ENCODE results near the gene SPAG6.

SPAG6 gene

GRCh38 chr10:22323538-22324305, 21.6 kb upstream of the SPAG6 start:
- FAIRE-seq (no peak), DNase-seq (ENCODE audit: insufficient read length) (no peak)
- TF ChIP-seq POLR2A (IDR thresholded peaks at IDR 0.05; ENCODE audit: low read depth, low read length) (no peak), TAF1 (IDR thresholded peaks at IDR 0.05; ENCODE audit: borderline replicate concordance, low read depth, low read length) (no peak), POLR2AphosphoS5 (IDR thresholded peaks at IDR 0.05; ENCODE audit: low read depth, low read length) (no peak)

GRCh38 chr10:22324413-22324812, 20.9 kb upstream of the SPAG6 start:
- no peak for FAIRE-seq
- TF ChIP-seq POLR2A (IDR thresholded peaks at IDR 0.05; ENCODE audit: low read depth, low read length) (no peak), POLR2AphosphoS5 (IDR thresholded peaks at IDR 0.05; ENCODE audit: low read depth, low read length) (no peak), TAF1 (IDR thresholded peaks at IDR 0.05; ENCODE audit: borderline replicate concordance, low read depth, low read length) (no peak)

GRCh38 chr10:22324893-22325271, 20.4 kb upstream of the SPAG6 start:
- DNase-seq (ENCODE audit: insufficient read length), result no peak
- FAIRE-seq, result peak; percentile 82
- no peak for TF ChIP-seq POLR2AphosphoS5 (IDR thresholded peaks at IDR 0.05; ENCODE audit: low read depth, low read length)
- no peak for TF ChIP-seq TAF1 (IDR thresholded peaks at IDR 0.05; ENCODE audit: borderline replicate concordance, low read depth, low read length)
- no peak for TF ChIP-seq POLR2A (IDR thresholded peaks at IDR 0.05; ENCODE audit: low read depth, low read length)

More at GRCh38 chr10:22324413-22324812, 20.9 kb upstream of the SPAG6 start:
- no peak for DNase-seq (ENCODE audit: insufficient read length)

GRCh38 chr10:22325272-22326144, 19.8 kb upstream of the SPAG6 start:
- DNase-seq (ENCODE audit: insufficient read length), result peak; percentile 66

GRCh38 chr10:22326145-22326702, 19.1 kb upstream of the SPAG6 start:
- TF ChIP-seq POLR2AphosphoS5 (IDR thresholded peaks at IDR 0.05; ENCODE audit: low read depth, low read length) (no peak), POLR2A (IDR thresholded peaks at IDR 0.05; ENCODE audit: low read depth, low read length) (no peak)
- DNase-seq (ENCODE audit: insufficient read length) (no peak), FAIRE-seq (peak; percentile 40)

More at GRCh38 chr10:22325272-22326144, 19.8 kb upstream of the SPAG6 start:
- TF ChIP-seq TAF1 (IDR thresholded peaks at IDR 0.05; ENCODE audit: borderline replicate concordance, low read depth, low read length) (no peak), POLR2AphosphoS5 (IDR thresholded peaks at IDR 0.05; ENCODE audit: low read depth, low read length) (no peak), POLR2A (IDR thresholded peaks at IDR 0.05; ENCODE audit: low read depth, low read length) (no peak)
- FAIRE-seq, result peak; percentile 40

GRCh38 chr10:22329150-22329549, 16.1 kb upstream of the SPAG6 start:
- DNase-seq (ENCODE audit: insufficient read length) (no peak), FAIRE-seq (no peak)
- TF ChIP-seq TAF1 (IDR thresholded peaks at IDR 0.05; ENCODE audit: borderline replicate concordance, low read depth, low read length) (no peak), POLR2A (IDR thresholded peaks at IDR 0.05; ENCODE audit: low read depth, low read length) (no peak)

- peak; percentile 57 for FAIRE-seq
- no peak for DNase-seq (ENCODE audit: insufficient read length)
- TF ChIP-seq POLR2AphosphoS5 (IDR thresholded peaks at IDR 0.05; ENCODE audit: low read depth, low read length) (no peak), POLR2A (IDR thresholded peaks at IDR 0.05; ENCODE audit: low read depth, low read length) (no peak), TAF1 (IDR thresholded peaks at IDR 0.05; ENCODE audit: borderline replicate concordance, low read depth, low read length) (no peak)
These were observed 13.1 kb upstream of the SPAG6 start for GRCh38 chr10:22332116-22332692.

- DNase-seq (ENCODE audit: insufficient read length) (no peak), FAIRE-seq (no peak)
- TF ChIP-seq TAF1 (IDR thresholded peaks at IDR 0.05; ENCODE audit: borderline replicate concordance, low read depth, low read length) (no peak), POLR2A (IDR thresholded peaks at IDR 0.05; ENCODE audit: low read depth, low read length) (no peak), POLR2AphosphoS5 (IDR thresholded peaks at IDR 0.05; ENCODE audit: low read depth, low read length) (no peak)
These were observed 11.9 kb upstream of the SPAG6 start for GRCh38 chr10:22333167-22333974.

- no peak for FAIRE-seq
- TF ChIP-seq POLR2AphosphoS5 (IDR thresholded peaks at IDR 0.05; ENCODE audit: low read depth, low read length), result no peak
- no peak for TF ChIP-seq TAF1 (IDR thresholded peaks at IDR 0.05; ENCODE audit: borderline replicate concordance, low read depth, low read length)
These were observed 11.4 kb upstream of the SPAG6 start for GRCh38 chr10:22333975-22334282.

GRCh38 chr10:22334414-22335172, 10.7 kb upstream of the SPAG6 start:
- FAIRE-seq (no peak), DNase-seq (ENCODE audit: insufficient read length) (no peak)
- TF ChIP-seq POLR2AphosphoS5 (IDR thresholded peaks at IDR 0.05; ENCODE audit: low read depth, low read length) (no peak), POLR2A (IDR thresholded peaks at IDR 0.05; ENCODE audit: low read depth, low read length) (no peak), TAF1 (IDR thresholded peaks at IDR 0.05; ENCODE audit: borderline replicate concordance, low read depth, low read length) (no peak)

More at GRCh38 chr10:22333975-22334282, 11.4 kb upstream of the SPAG6 start:
- no peak for DNase-seq (ENCODE audit: insufficient read length)
